HEK293 (cell line): ENCODE results near the gene SERPINI1.

ENCODE experiments used
- CTCF ChIA-PET: fragments of 350-600 bp; formaldehyde crosslinking; extraction: SDS; loops from one replicate; lab custom pipeline; 2021; ENCODE audit warnings: antibody characterized with exemption; lab: Yijun Ruan, JAX
- POLR2A ChIA-PET: fragments of 300-600 bp; formaldehyde crosslinking; extraction: SDS; loops from one replicate; lab custom pipeline; 2020; ENCODE audit warnings: antibody characterized with exemption, inconsistent platforms; lab: Yijun Ruan, JAX
- H3K27ac ChIP-seq: fragments of 200-500 bp; sonication (Bioruptor generic); 2 replicates; pipeline ENCODE4 v1.5.1; 2014; ENCODE audit warnings: low read depth, low read length, control low read depth, inconsistent platforms; ENCODE audit errors: extremely low read depth
- H3K36me3 ChIP-seq, 2 experiments: fragments of 200-500 bp in 1 of 2; sonication (Bioruptor generic) in 1 of 2; 1 replicate in 1 of 2; 2 replicates in 1 of 2; pipeline ENCODE4 v1.5.1; 2014 to 2017; ENCODE audit warnings: inconsistent platforms in 2 of 2, low read length in 2 of 2; ENCODE audit not compliant: control insufficient read depth in 2 of 2, insufficient read depth in 1 of 2
- H3K4me1 ChIP-seq: fragments of 200-500 bp; sonication (Bioruptor generic); 2 replicates; pipeline ENCODE4 v1.5.1; 2014; ENCODE audit warnings: mild to moderate bottlenecking, low read length, inconsistent platforms; ENCODE audit not compliant: control insufficient read depth, insufficient read depth
- H3K4me3 ChIP-seq: 2 replicates; pipeline ENCODE4 v1.5.1; 2011; ENCODE audit warnings: low read depth, mild to moderate bottlenecking, control low read depth, low read length, moderate library complexity
- H3K9me3 ChIP-seq: fragments of 200-500 bp; sonication (Bioruptor generic); 2 replicates; pipeline ENCODE4 v1.5.1; 2014; ENCODE audit warnings: low read depth, low read length, inconsistent platforms; ENCODE audit not compliant: control insufficient read depth, insufficient read depth
- MEIS1 ChIP-seq: sonication (generic); formaldehyde crosslinking; IDR thresholded peaks from 2 replicates; pipeline ENCODE4 v1.8.1; 2022; ENCODE audit warnings: missing genetic modification reagents, mild to moderate bottlenecking, borderline replicate concordance
- MZF1 ChIP-seq: fragments of 450-650 bp; formaldehyde crosslinking; IDR thresholded peaks from 2 replicates; pipeline ENCODE4 v1.5.1; 2017; ENCODE audit warnings: missing biosample characterization, missing genetic modification characterization, borderline replicate concordance
- OSR2 ChIP-seq: fragments of 450-650 bp; formaldehyde crosslinking; IDR thresholded peaks from 2 replicates; pipeline ENCODE4 v1.5.1; 2016; ENCODE audit warnings: missing biosample characterization, missing genetic modification characterization
- ZBTB17 ChIP-seq: fragments of 450-650 bp; formaldehyde crosslinking; IDR thresholded peaks from 2 replicates; pipeline ENCODE4 v1.5.1; 2016; ENCODE audit warnings: missing biosample characterization, missing genetic modification characterization
- ZNF148 ChIP-seq: fragments of 450-650 bp; formaldehyde crosslinking; IDR thresholded peaks from 2 replicates; pipeline ENCODE4 v1.5.0; 2017; ENCODE audit warnings: missing biosample characterization, missing genetic modification characterization, borderline replicate concordance
- ZNF174 ChIP-seq: fragments of 450-650 bp; formaldehyde crosslinking; IDR thresholded peaks from 2 replicates; pipeline ENCODE4 v1.5.0; 2017; ENCODE audit warnings: missing biosample characterization, mild to moderate bottlenecking, missing genetic modification characterization
- ZNF18 ChIP-seq: fragments of 450-650 bp; formaldehyde crosslinking; IDR thresholded peaks from 2 replicates; pipeline ENCODE4 v1.5.1; 2016; ENCODE audit warnings: missing biosample characterization, missing genetic modification characterization
- ZNF202 ChIP-seq: fragments of 450-650 bp; formaldehyde crosslinking; IDR thresholded peaks from 2 replicates; pipeline ENCODE4 v1.5.1; 2016; ENCODE audit warnings: missing biosample characterization, missing genetic modification characterization, borderline replicate concordance
- ZNF214 ChIP-seq: fragments of 450-650 bp; formaldehyde crosslinking; IDR thresholded peaks from 2 replicates; pipeline ENCODE4 v1.5.1; 2017; ENCODE audit warnings: missing biosample characterization, mild to moderate bottlenecking, missing genetic modification characterization, borderline replicate concordance
- ZNF239 ChIP-seq: fragments of 450-650 bp; formaldehyde crosslinking; IDR thresholded peaks from 2 replicates; pipeline ENCODE4 v1.5.1; 2016; ENCODE audit warnings: missing biosample characterization, missing genetic modification characterization
- ZNF292 ChIP-seq: fragments of 450-650 bp; formaldehyde crosslinking; IDR thresholded peaks from 2 replicates; pipeline ENCODE4 v1.5.1; 2016; ENCODE audit warnings: low read depth, missing biosample characterization, missing genetic modification characterization, borderline replicate concordance
- ZNF488 ChIP-seq: fragments of 450-650 bp; formaldehyde crosslinking; IDR thresholded peaks from 2 replicates; pipeline ENCODE4 v1.5.1; 2016; ENCODE audit warnings: missing biosample characterization, missing genetic modification characterization
- ZNF549 ChIP-seq: fragments of 450-650 bp; IDR thresholded peaks from 2 replicates; pipeline ENCODE4 v1.5.1; 2018; ENCODE audit warnings: missing biosample characterization, missing genetic modification characterization, mild to moderate bottlenecking, inconsistent platforms, moderate library complexity
- ZNF561 ChIP-seq: fragments of 450-650 bp; IDR thresholded peaks from 2 replicates; pipeline ENCODE4 v1.5.1; 2018; ENCODE audit warnings: missing biosample characterization, missing genetic modification characterization, borderline replicate concordance
- ZNF629 ChIP-seq: fragments of 450-650 bp; formaldehyde crosslinking; IDR thresholded peaks from 2 replicates; pipeline ENCODE4 v1.5.1; 2017; ENCODE audit warnings: missing biosample characterization, missing genetic modification characterization
- ZNF654 ChIP-seq: fragments of 450-650 bp; formaldehyde crosslinking; IDR thresholded peaks from 2 replicates; pipeline ENCODE4 v1.5.1; 2016; ENCODE audit warnings: low read depth, missing biosample characterization, missing genetic modification characterization
- ZNF701 ChIP-seq: fragments of 450-650 bp; formaldehyde crosslinking; IDR thresholded peaks from 2 replicates; pipeline ENCODE4 v1.5.1; 2016; ENCODE audit warnings: missing biosample characterization, missing genetic modification characterization
- ZNF707 ChIP-seq: fragments of 450-650 bp; formaldehyde crosslinking; IDR thresholded peaks from 2 replicates; pipeline ENCODE4 v1.5.1; 2016; ENCODE audit warnings: missing biosample characterization, missing genetic modification characterization
- ZSCAN18 ChIP-seq: fragments of 450-650 bp; formaldehyde crosslinking; IDR thresholded peaks from 2 replicates; pipeline ENCODE4 v1.5.1; 2016; ENCODE audit warnings: missing biosample characterization, missing genetic modification characterization

SERPINI1 gene

GRCh38 chr3:167736997-167737396 lies 1.5 kb downstream of the SERPINI1 start (continued):
- TF ChIP-seq ZNF239, result no peak

- POLR2A ChIA-PET, result no interaction called here
- TF ChIP-seq ZBTB17 (peak; percentile 84), MEIS1 (CRISPR knock-in tag) (no peak)
- TF ChIP-seq, all 188 proteins: peak for 1
- Histone ChIP-seq H3K4me3 (no peak overlapping the region), H3K4me1 (no peaks in the 10 kb centered on the region; the same call in 1 of the 2 replicates), H3K9me3 (no peaks in the 10 kb centered on the region), H3K36me3 (no peaks in the 10 kb centered on the region), H3K27ac (no peak overlapping the region)
- CTCF ChIA-PET, result no interaction called here
Observed at GRCh38 chr3:167738037-167738436, 2.5 kb downstream of the SERPINI1 start.

- no peak overlapping the region for H3K4me3 ChIP-seq
- H3K4me1 ChIP-seq, result no peaks in the 10 kb centered on the region; the same call in 1 of the 2 replicates
- no peak for TF ChIP-seq ZNF202 (tag by site-specific recombination)
- TF ChIP-seq ZNF629 (tag by site-specific recombination), result no peak
- TF ChIP-seq ZNF214 (tag by site-specific recombination), result no peak
- H3K9me3 ChIP-seq, result no peaks in the 10 kb centered on the region
- H3K27ac ChIP-seq, result no peak overlapping the region
- ChIA-PET CTCF (no interaction called here), POLR2A (no interaction called here)
- H3K36me3 ChIP-seq, result no peaks in the 10 kb centered on the region
Observed at GRCh38 chr3:167739190-167739810, 3.8 kb downstream of the SERPINI1 start.

GRCh38 chr3:167740961-167741587 lies 5.6 kb downstream of the SERPINI1 start:
- Histone ChIP-seq H3K36me3 (no peaks in the 10 kb centered on the region), H3K9me3 (no peaks in the 10 kb centered on the region), H3K27ac (no peak overlapping the region), H3K4me3 (no peak overlapping the region), H3K4me1 (no peaks in the 10 kb centered on the region; the same call in 1 of the 2 replicates)
- TF ChIP-seq MZF1 (no peak), ZNF707 (tag by site-specific recombination) (no peak), ZNF654 (peak; percentile 30; the same call in 1 of the 2 replicates)
- POLR2A ChIA-PET, result no interaction called here
- CTCF ChIA-PET, result interaction anchor here (1.1 to 1.6 kb wide), 4 partner anchors 8 to 361 kb away, joined by 3 to 6 read pairs (median 4); partner anchors contain the start of gene ZBBX

GRCh38 chr3:167742338-167742737 lies 6.8 kb downstream of the SERPINI1 start:
- H3K9me3 ChIP-seq, result no peaks in the 10 kb centered on the region
- POLR2A ChIA-PET, result interaction anchor here (0.7 kb wide), 1 partner anchor 286 kb away, joined by 5 read pairs; no protein-coding TSS in a partner anchor
- H3K36me3 ChIP-seq, result no peaks in the 10 kb centered on the region
- no peaks in the 10 kb centered on the region for H3K4me1 ChIP-seq
- H3K27ac ChIP-seq, result no peak overlapping the region
- H3K4me3 ChIP-seq, result no peak overlapping the region
- CTCF ChIA-PET, result interaction anchor here (1.1 kb wide), 1 partner anchor 335 kb away, joined by 3 read pairs; no protein-coding TSS in a partner anchor
- TF ChIP-seq ZNF549 (tag by site-specific recombination), result no peak
- no peak for TF ChIP-seq ZNF561 (tag by site-specific recombination)
- TF ChIP-seq ZNF701 (tag by site-specific recombination), result no peak
- TF ChIP-seq ZNF292 (tag by site-specific recombination), result no peak
- no peak for TF ChIP-seq ZSCAN18 (tag by site-specific recombination)
- no peak for TF ChIP-seq ZNF488
- no peak for TF ChIP-seq OSR2
- no peak for TF ChIP-seq ZNF18
- TF ChIP-seq ZNF148 (tag by site-specific recombination), result no peak
- TF ChIP-seq ZNF174 (tag by site-specific recombination), result no peak
